ENCODE measurements around the gene LCN12.

DNA sequence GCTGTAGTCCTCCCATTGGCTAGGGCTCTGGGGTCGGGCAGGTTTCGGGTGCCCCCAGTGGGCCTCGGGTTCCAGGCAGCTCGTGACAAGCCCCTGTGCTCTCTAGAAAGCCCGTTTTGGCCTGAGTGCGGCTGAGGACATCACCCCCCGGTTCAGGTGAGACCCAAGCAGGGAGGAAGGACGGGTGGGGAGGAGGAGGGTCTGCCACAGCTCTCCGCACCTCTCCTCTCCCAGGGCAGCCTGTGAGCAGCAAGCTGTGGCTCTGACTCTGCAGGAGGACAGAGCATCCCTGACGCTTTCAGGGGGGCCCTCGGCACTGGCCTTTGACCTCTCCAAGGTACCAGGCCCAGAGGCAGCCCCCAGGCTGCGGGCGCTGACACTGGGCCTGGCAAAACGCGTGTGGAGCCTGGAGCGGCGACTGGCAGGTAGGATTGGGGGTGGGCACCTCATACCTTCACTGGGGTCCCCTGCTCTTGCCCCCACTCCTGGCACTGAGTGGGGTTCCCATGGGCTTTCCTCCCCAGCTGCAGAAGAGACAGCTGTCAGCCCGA lies 40.8 kb downstream of the LCN12 start:
- no peak for TF ChIP-seq RAD21 (IDR thresholded peaks at IDR 0.05; ENCODE audit: low read depth)
- TF ChIP-seq ZBTB7A (IDR thresholded peaks at IDR 0.05; ENCODE audit: low read depth) = no peak; the same call in 1 of the 2 replicates
- TF ChIP-seq TEAD4 (IDR thresholded peaks at IDR 0.05) = no peak
- TF ChIP-seq REST (IDR thresholded peaks at IDR 0.05; ENCODE audit: low read depth) = no peak
- TF ChIP-seq CEBPB (IDR thresholded peaks at IDR 0.05) = no peak
- TF ChIP-seq NFIC (IDR thresholded peaks at IDR 0.05) = no peak

Data from Ishikawa (cell line).